Dedifferentiated amniotic fluid mesenchymal stem cell (primary cell): ENCODE results near the gene IMPA2.

Experiments used
- DNase-seq: peaks from one replicate; pipeline ENCODE4 v3.0.0-alpha.2; 2016; ENCODE audit errors: extremely low spot score

The IMPA2 gene

GRCh38 chr18:12008842-12009580 lies 27.7 kb downstream of the IMPA2 start:
- DNase-seq, result no peak

- DNase-seq, result no peak
Measured at GRCh38 chr18:12009581-12010140, 28.4 kb downstream of the IMPA2 start.

- DNase-seq, result no peak
Measured at GRCh38 chr18:12010187-12010802, 29.0 kb downstream of the IMPA2 start.

GRCh38 chr18:12011199-12011956 lies 30.1 kb downstream of the IMPA2 start:
- DNase-seq, result no peak

GRCh38 chr18:12011957-12012549 lies 30.7 kb downstream of the IMPA2 start:
- DNase-seq, result no peak

- DNase-seq, result no peak
Measured at GRCh38 chr18:12012697-12013096, 31.4 kb downstream of the IMPA2 start.

- no peak for DNase-seq
Measured at GRCh38 chr18:12013186-12013916, 32.0 kb downstream of the IMPA2 start.

GRCh38 chr18:12014086-12014485 lies 32.8 kb downstream of the IMPA2 start:
- no peak for DNase-seq

- no peak for DNase-seq
Measured at GRCh38 chr18:12014521-12015415, 33.5 kb downstream of the IMPA2 start.

- peak; percentile 31 for DNase-seq
Measured at GRCh38 chr18:12015416-12016062, 34.2 kb downstream of the IMPA2 start.

GRCh38 chr18:12017081-12017480 lies 35.8 kb downstream of the IMPA2 start:
- no peak for DNase-seq

- no peak for DNase-seq
Measured at GRCh38 chr18:12018861-12019260, 37.6 kb downstream of the IMPA2 start.

GRCh38 chr18:12021077-12021476 lies 39.8 kb downstream of the IMPA2 start:
- no peak for DNase-seq

GRCh38 chr18:12021596-12021995 lies 40.3 kb downstream of the IMPA2 start:
- DNase-seq, result no peak

- DNase-seq, result no peak
Measured at GRCh38 chr18:12023375-12023774, 42.1 kb downstream of the IMPA2 start.

GRCh38 chr18:12026562-12026961 lies 45.3 kb downstream of the IMPA2 start:
- DNase-seq, result no peak

GRCh38 chr18:12027046-12027445 lies 45.7 kb downstream of the IMPA2 start:
- DNase-seq, result no peak

- no peak for DNase-seq
Measured at GRCh38 chr18:12027480-12027879, 46.2 kb downstream of the IMPA2 start.

GRCh38 chr18:12028040-12028628 lies 46.8 kb downstream of the IMPA2 start:
- no peak for DNase-seq
